DMS 273 (cell line): ENCODE data around the gene TM6SF1.
"Not testable (repeated sequence)": the region's sequence is repeated elsewhere in the genome, so short reads cannot be mapped to it uniquely, and the experiment has no call there.

Experiments
- DNase-seq: peaks from one replicate; lab custom pipeline; 2025; ENCODE audit not compliant: unreplicated experiment; lab: John Stamatoyannopoulos, UW

TM6SF1 gene

GRCh38 chr15:83169576-83169975 lies 62.1 kb downstream of the TM6SF1 start:
- DNase-seq: not testable (repeated sequence)

GRCh38 chr15:83170474-83171165 lies 63.2 kb downstream of the TM6SF1 start:
- no peak for DNase-seq

- no peak for DNase-seq
These were observed 67.4 kb downstream of the TM6SF1 start for GRCh38 chr15:83174891-83175290.

- no peak for DNase-seq
These were observed 70.9 kb downstream of the TM6SF1 start for GRCh38 chr15:83178390-83178789.

GRCh38 chr15:83178869-83179325 lies 71.5 kb downstream of the TM6SF1 start:
- DNase-seq: no peak

GRCh38 chr15:83185561-83185960 lies 78.1 kb downstream of the TM6SF1 start:
- no peak for DNase-seq
